ENCODE results near the gene RAB11FIP4. TPM values are rescaled to one million over a fixed set of nuclear protein-coding genes. Genes with fewer than 3 reads are reported as not detected.

The RAB11FIP4 gene
- total and polyA plus RNA-seq, 2 of the 8 experiments (the other 6 are each of a cell fraction or from before 2014, with no cell fraction given), result 21.7 to 53.2 TPM

DNA sequence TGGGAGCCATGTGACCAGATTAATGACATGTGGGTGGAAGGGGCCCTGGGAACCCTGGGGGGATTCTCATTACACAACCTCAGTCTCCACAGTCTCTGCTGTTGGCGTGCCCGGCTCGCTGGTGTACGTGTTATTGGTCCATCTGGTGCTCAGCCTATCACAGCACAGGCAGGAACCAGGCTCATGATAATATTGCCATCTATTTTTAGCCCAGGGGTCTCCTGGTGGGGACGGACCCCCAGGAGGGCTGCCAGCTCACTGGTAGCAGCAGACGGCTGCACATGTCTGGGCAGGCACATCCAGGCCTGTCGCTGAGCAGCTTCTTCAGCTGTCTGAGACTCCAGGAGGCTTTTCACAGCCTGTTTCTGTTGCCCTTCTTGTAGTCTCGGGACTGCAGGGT lies 123.8 kb downstream of the RAB11FIP4 start (continued):
- TF ChIP-seq, protein P1, sequence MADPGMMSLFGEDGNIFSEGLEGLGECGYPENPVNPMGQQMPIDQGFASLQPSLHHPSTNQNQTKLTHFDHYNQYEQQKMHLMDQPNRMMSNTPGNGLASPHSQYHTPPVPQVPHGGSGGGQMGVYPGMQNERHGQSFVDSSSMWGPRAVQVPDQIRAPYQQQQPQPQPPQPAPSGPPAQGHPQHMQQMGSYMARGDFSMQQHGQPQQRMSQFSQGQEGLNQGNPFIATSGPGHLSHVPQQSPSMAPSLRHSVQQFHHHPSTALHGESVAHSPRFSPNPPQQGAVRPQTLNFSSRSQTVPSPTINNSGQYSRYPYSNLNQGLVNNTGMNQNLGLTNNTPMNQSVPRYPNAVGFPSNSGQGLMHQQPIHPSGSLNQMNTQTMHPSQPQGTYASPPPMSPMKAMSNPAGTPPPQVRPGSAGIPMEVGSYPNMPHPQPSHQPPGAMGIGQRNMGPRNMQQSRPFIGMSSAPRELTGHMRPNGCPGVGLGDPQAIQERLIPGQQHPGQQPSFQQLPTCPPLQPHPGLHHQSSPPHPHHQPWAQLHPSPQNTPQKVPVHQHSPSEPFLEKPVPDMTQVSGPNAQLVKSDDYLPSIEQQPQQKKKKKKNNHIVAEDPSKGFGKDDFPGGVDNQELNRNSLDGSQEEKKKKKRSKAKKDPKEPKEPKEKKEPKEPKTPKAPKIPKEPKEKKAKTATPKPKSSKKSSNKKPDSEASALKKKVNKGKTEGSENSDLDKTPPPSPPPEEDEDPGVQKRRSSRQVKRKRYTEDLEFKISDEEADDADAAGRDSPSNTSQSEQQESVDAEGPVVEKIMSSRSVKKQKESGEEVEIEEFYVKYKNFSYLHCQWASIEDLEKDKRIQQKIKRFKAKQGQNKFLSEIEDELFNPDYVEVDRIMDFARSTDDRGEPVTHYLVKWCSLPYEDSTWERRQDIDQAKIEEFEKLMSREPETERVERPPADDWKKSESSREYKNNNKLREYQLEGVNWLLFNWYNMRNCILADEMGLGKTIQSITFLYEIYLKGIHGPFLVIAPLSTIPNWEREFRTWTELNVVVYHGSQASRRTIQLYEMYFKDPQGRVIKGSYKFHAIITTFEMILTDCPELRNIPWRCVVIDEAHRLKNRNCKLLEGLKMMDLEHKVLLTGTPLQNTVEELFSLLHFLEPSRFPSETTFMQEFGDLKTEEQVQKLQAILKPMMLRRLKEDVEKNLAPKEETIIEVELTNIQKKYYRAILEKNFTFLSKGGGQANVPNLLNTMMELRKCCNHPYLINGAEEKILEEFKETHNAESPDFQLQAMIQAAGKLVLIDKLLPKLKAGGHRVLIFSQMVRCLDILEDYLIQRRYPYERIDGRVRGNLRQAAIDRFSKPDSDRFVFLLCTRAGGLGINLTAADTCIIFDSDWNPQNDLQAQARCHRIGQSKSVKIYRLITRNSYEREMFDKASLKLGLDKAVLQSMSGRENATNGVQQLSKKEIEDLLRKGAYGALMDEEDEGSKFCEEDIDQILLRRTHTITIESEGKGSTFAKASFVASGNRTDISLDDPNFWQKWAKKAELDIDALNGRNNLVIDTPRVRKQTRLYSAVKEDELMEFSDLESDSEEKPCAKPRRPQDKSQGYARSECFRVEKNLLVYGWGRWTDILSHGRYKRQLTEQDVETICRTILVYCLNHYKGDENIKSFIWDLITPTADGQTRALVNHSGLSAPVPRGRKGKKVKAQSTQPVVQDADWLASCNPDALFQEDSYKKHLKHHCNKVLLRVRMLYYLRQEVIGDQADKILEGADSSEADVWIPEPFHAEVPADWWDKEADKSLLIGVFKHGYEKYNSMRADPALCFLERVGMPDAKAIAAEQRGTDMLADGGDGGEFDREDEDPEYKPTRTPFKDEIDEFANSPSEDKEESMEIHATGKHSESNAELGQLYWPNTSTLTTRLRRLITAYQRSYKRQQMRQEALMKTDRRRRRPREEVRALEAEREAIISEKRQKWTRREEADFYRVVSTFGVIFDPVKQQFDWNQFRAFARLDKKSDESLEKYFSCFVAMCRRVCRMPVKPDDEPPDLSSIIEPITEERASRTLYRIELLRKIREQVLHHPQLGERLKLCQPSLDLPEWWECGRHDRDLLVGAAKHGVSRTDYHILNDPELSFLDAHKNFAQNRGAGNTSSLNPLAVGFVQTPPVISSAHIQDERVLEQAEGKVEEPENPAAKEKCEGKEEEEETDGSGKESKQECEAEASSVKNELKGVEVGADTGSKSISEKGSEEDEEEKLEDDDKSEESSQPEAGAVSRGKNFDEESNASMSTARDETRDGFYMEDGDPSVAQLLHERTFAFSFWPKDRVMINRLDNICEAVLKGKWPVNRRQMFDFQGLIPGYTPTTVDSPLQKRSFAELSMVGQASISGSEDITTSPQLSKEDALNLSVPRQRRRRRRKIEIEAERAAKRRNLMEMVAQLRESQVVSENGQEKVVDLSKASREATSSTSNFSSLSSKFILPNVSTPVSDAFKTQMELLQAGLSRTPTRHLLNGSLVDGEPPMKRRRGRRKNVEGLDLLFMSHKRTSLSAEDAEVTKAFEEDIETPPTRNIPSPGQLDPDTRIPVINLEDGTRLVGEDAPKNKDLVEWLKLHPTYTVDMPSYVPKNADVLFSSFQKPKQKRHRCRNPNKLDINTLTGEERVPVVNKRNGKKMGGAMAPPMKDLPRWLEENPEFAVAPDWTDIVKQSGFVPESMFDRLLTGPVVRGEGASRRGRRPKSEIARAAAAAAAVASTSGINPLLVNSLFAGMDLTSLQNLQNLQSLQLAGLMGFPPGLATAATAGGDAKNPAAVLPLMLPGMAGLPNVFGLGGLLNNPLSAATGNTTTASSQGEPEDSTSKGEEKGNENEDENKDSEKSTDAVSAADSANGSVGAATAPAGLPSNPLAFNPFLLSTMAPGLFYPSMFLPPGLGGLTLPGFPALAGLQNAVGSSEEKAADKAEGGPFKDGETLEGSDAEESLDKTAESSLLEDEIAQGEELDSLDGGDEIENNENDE (IDR thresholded peaks at IDR 0.05; ENCODE audit: insufficient replicate concordance, low read length), result no peak
- TF ChIP-seq EZH2 (IDR thresholded peaks at IDR 0.05; ENCODE audit: low read depth, low read length, severe bottlenecking) (no peak), EP300 (IDR thresholded peaks at IDR 0.05; ENCODE audit: borderline replicate concordance in 1 of 2, low read depth in 2 of 2, low read length in 2 of 2) (no peak), TEAD4 (IDR thresholded peaks at IDR 0.05; ENCODE audit: low read depth, low read length) (no peak), EGR1 (IDR thresholded peaks at IDR 0.05; ENCODE audit: borderline replicate concordance, low read depth, low read length) (no peak), KDM5A (IDR thresholded peaks at IDR 0.05; ENCODE audit: low read length) (no peak), CBX8 (IDR thresholded peaks at IDR 0.05; ENCODE audit: borderline replicate concordance, low read depth, low read length) (no peak), CEBPB (IDR thresholded peaks at IDR 0.05; ENCODE audit: low read depth, low read length) (no peak)
- TF ChIP-seq, protein P2, sequence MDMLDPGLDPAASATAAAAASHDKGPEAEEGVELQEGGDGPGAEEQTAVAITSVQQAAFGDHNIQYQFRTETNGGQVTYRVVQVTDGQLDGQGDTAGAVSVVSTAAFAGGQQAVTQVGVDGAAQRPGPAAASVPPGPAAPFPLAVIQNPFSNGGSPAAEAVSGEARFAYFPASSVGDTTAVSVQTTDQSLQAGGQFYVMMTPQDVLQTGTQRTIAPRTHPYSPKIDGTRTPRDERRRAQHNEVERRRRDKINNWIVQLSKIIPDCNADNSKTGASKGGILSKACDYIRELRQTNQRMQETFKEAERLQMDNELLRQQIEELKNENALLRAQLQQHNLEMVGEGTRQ (IDR thresholded peaks at IDR 0.05; ENCODE audit: low read length), result no peak
